ENCODE results near the gene MRPL23.

The MRPL23 gene

DNA sequence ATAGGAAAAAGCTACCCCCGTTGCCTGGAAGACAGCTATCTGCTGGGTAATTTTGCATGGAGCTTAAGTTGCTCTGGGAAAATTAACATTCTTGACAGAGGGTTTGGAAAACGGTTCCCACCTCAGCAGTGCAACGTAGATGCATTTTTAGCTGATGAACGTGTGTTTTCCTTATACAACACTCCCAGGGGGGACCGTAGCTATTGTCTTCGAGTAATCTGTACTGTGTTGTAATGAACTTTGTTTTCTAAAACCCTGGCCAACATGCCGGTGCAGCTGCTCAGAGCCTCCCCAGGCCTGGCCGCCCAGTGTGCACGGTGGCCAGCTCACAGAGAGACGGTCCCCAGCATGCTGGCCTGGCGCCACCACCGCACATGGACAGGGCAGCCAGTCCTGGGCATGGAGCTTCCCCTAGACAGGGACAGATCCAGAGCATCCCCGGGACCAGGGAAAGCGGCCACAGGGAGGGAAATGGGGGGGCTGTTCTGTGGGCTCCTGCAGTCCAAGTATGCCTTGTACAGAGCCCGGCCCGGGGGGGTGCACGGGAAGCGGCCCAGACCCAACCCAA is 25.5 kb upstream of the MRPL23 start:
- no peak for DNase-seq

DNA sequence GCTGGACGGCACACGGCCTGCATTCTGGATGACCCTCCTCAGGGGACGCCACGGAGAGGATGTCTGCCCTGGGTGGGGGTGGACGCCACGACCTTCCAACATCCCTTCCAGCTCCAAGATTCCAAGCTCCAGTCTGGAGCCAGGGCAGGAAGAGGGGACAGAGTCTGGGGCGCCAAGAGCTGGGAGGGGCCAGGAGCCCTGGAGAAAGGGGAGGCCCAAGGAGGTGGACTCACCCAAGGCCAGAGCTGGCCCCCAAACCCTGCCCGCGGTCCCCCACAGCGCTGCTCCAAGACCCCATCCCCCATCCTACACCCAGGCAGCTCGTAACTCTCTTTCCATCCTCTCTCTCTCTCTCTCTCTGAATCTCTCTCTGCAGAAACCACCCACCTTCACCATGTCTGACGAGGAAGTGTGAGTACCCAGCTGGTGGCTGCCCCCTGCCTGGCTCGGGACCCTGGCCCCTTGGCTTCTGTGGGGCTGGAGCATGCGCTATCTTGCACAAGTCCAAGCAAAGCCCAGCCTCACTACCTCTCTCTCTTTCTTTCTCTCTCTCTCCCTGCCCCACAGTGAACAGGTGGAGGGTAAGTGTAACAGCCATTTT is 24.6 kb upstream of the MRPL23 start:
- no peak for DNase-seq

DNA sequence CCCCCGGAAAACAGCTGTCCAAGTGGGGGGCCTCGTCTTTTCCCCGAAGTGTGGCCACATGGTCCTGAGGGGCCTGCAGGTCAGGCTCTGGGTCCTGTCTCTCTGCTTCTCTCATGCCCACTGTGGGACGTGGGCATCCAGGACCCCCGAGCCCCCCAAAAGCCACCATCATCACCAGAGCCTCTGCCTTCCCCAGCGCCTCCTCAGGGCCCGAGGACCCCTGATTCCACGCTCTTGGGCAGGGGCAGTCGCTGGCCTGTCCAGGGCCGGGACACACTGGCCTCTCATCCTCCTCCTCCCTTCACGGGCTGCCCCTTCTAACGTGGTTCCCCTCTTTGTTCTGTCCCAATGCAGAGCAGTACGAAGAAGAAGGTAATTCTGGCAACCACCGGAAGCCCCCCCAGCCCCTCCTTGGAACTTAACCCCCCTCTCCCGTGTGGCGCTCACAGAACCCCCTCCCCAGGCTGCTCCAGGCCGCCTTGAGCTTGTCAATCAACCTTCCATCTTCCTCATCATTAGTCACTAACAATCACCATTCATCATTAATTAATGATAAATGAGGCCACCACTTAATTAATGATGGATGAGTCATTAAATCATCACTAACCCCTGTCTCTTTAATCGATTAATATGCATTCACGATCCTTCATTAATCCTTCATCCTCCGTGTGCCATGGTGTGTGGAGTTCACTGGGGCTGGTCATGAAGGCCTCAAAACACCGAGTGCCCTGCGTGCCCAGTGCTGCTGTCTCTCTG is 23.8 kb upstream of the MRPL23 start:
- DNase-seq: no peak

DNA sequence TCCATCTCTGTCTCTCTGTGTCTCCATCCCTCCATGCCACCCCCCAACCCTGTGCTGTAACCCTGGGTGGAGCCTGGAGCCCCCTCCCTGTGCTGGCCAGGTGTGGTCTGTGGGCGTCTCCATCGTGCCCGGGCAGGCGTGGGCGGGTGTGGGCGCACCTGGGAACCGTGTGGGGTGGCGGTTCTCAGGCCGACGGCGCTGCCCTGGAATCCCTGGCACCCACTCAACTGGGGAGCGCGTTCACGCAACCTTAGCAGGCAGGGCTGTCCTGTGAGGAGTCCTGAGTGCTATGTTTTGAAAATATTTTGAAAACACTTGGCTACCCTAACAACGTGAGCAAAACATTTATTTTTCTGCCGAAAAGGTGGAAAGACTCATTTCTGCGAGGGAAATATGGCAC is 23.0 kb upstream of the MRPL23 start:
- DNase-seq: no peak

DNA sequence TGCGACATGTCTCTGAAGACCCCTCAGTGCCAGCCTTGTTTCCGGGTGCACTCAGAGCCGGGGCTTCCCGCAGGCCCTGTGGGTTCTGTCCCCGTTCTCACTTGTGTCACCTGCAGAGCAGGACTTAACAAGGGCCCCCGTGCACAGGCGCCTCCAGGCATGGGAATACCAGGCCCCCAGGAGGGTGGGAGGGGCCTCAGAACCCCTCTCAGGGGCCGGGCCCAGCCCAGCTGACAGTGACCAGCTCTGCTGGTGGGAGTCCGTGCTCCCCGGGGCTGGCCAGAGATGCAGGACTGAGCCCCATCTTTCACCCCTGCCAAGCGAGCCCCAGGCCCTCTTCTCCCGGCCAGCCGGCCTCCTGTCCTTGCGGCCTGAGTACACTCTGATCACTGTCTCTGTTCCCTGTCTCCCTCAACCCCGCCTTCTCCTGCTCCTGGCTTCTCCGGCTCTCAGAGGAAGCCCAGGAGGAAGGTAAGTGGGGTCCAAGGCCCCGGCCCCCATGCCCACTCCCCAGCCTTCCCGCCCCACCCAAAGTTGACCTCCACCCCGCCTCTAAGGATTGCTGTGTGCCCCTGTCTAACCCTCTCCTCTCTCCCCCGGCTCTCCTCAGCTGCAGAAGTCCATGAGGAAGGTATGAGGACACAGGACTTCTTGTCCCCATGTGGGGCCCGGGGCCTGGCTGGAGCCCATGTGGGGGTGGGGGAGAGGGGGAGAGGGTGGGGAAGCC is 22.3 kb upstream of the MRPL23 start:
- no peak for DNase-seq

DNA sequence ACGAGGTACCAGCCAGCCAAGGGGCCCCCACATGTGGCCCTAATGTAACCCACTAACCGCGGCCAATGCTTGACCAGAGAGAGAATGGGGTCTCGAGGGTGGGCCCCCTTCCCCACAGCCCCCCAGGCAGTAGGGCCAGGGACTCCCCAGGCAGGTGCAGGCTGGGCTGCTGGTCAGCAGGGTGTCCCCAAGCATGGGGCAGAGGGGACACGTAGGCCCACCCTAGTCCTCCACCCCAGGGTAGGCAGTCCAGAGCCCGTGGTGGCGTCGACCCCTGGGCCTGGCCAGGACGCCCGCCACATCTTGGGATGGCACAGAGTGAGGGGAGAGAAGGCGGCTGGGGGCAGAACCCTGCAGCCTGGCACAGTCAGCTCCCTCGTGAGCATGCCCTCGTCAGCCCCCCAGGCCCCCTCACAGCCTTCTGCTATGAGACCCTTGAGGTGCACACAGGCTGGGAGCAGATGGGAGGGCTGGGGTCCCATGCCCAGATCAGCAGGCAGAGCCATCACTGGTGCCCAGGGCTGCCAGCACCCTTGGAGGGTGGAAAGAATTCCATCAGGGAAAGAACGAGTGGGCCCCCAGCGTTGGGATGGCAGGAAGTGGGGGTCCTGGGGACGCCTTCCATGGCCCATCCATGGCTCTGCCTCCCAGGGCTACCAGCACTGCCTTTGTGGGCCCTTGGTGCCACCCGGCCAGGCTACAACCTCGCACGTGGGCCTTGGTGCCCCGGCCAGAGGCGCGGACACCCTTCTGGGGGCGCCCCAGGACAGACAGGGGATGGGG is 21.6 kb upstream of the MRPL23 start:
- DNase-seq: no peak

DNA sequence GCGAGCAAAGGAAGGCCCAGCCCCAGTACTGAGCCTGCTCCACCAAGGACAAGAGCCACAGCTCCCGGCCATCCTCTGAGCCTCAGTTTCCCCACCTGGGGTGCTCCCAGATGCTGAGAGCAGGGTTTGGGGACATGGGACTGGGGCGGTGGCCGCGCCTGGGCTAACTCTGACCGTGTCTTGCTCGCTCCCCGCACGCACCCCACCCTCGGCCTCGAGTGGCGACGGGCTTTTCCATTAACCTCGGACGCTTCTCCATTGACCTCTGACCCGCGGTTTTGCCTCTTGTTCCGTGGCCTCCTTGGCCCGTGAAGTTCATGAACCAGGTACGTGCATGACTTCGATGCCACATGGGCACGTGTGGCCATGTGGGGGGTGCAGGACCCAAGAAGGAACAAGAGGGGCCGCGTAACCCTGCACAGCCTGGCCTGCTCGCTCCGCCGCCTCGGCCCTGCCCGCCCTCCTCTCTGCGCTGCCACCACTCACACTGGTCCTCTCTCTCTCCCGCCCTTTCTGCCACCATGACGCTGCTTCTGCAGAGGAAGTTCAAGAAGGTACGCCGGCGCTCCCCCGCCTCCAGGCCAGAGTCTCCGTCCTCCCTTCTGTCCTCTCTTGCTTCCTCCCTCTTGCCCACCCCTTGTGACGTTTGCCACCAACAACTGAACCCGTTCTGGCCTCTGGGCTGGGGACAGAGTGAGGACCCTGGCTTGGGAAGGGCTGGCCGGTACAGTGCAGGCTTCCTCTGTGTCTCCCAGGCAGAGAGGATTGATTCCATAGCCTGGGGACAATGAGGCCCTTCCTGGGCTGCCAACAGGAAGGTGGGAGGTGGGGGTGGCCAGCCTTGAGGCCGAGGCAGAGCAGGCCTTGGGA is 20.7 kb upstream of the MRPL23 start:
- DNase-seq: no peak

DNA sequence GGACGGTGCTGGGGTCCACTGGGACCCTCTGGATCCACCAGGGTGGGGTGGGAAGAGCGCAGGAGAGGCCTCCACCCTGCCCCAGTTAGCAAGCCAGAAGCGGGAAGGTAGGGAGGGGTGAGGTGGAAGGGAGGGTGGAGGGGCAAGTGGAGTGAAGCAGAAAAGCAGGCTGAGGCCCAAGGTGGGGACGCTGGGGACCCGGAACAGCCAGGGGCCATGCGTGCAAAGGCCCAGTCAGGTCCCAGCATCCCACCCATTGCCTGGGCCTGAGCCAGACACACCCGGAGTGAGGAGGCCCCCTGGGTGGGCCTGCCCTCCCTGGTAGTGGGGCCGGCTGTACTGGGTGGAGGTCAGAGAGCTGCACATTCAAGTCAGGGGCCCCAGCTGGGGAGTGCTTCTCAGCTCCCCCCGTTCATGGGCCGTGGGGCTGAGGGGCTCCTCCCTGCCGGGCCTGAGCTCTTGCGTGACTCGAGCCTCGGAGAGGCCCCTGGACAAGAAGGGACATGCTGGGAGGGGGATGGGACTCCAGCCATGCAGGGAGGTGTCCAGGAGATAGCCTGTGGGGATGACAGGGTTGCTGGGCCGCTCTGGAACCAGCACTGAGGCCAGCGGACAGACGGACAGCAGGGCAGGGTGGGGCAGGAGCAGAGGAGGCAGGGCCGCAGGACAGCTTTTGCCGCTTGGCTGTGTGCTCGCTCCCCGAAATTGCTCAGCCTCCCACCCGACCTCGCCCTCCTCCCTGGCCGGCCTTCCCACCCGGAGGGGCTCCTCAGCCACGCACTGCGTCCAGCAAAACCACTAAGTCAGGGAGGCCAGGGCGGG is 19.9 kb upstream of the MRPL23 start:
- no peak for DNase-seq

DNA sequence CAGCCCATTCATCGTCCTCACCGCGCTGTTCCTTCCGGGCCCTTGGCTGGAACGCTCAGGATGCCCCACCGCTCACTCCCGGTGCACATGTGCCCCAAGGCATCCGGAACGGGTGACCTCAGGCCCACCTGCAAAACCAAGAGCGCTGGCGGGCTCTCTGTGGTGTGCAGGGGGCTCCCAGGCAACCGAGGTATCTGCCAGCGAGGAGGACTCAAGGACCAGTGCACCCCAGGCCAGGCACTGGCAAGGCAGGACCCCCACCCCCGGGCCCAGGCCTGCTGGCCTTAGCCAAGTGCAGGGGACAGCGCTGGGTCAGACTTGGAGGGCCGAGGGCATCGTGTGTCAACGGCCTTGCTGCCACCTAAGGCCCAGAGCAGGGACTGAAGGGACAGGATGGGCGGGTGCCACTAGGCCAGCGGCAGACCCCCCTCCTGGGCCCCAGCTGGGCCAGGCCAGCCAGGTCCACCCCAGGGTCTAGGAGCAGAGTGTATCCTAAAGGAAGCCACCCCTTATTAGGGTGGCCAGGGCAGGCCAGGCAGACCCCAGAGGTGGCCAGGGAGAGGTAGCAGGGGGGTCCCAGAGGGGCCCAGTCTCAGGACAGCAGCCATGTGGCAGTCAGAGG is 19.2 kb upstream of the MRPL23 start:
- DNase-seq: no peak

DNA sequence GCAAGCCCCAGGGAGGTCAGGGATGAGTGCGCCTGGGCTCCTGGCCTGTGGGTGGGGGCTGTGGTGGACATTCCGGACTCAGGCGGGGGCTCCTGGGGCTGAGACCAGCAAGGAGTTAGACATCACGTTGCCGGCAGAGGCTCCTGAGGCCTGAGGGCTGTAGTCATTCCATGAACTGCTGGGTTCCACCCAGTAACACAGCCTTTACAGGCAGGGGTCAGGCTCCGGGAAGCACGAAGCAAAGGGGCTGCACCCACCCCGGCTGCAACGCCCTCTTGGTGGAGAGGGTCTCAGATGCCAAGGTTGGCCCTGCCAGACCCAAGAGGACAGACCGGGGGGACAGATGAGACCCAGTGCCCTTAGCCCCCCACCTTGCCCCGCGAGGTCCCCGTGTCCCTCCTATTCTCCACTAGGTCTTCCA is 18.7 kb upstream of the MRPL23 start:
- DNase-seq: no peak

DNA sequence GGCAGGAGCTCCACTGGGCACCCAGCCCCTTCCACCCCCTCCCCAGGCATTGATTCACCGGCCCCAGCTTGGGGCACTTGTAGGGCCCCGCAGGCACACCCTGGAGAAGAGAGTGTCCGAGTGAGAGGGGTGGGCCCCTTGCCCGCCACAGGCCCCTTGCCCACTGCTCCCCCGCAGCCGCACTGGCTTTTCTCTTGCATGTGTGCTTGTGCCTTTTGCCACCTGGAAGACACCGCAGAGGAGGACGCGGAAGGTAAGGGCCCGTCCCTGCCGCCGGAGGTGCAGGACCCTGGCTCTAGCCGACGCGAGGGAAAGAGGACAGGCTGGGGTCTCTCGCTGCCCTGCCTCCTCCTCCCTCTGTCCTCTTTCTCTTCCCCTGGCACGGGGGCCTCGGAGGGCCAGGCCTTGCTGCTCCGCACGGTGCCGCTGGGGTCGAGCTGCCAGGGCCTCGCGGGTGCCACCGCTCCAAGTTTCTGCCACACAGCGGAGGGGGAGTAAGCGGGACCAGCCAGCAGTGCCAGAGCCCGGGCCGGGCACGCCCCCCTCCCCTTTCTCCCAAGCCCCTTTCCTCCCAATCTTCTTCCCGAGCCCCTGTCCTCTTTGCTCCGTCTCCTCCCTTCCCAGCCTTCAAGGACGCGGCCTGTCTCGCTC is 18.1 kb upstream of the MRPL23 start:
- no peak for DNase-seq

DNA sequence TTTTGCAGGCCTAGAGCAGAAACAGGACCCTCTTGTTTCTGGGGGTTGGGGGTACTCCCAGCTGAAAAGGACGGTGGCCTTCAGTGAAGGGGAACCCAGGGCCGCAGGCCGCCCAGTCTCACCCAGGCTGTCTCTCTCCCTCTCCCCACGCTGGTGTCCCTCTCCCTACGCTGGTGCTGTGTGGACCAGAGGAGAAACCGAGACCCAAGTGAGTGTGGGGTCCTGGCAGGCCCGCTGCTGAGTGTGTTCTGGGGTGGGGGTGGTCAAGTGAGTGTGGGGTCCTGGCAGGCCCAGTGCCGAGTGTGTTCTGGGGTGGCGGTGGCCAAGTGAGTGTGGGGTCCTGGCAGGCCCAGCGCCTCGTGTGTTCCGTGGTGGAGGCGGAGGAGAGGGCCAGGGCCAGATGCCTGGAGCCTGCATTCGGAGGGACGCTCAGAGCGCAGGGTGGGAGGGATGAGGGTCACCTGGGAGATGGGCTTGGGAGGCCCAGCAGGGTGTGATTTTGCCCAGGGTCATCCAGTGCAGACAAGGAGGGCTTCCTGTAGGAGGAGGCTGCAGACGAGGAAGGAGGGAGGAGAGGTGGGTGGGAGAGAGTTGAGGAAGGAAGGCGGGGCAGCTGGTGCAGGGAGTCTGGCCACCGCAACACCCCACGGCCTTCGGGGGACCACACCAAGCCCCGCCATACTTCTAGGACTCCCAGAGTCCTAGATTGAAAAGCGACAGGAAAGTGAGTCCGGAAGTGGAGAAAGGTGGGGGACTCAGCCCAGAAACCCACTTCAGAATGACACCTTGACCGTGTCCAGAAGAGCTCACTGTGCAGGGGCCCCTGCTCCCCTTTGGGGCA is 17.3 kb upstream of the MRPL23 start:
- DNase-seq: no peak

DNA sequence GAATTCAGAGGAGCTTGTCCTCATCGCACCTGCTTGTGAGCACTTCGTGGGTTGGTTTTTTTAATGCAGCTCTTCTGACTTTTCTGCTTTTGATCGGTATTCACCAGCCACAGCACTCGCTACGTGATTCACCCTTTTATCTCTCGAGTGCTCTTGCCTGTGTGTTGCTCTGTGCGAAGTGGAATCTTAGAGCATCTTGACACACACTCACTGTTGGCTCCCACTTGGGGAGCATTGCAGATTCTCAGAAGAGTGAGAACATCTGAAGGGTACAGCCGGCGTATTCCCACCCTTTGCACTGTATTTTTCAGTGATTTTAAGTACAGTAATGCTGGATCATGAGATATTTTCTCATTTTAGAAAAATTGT is 16.7 kb upstream of the MRPL23 start:
- DNase-seq: no peak

DNA sequence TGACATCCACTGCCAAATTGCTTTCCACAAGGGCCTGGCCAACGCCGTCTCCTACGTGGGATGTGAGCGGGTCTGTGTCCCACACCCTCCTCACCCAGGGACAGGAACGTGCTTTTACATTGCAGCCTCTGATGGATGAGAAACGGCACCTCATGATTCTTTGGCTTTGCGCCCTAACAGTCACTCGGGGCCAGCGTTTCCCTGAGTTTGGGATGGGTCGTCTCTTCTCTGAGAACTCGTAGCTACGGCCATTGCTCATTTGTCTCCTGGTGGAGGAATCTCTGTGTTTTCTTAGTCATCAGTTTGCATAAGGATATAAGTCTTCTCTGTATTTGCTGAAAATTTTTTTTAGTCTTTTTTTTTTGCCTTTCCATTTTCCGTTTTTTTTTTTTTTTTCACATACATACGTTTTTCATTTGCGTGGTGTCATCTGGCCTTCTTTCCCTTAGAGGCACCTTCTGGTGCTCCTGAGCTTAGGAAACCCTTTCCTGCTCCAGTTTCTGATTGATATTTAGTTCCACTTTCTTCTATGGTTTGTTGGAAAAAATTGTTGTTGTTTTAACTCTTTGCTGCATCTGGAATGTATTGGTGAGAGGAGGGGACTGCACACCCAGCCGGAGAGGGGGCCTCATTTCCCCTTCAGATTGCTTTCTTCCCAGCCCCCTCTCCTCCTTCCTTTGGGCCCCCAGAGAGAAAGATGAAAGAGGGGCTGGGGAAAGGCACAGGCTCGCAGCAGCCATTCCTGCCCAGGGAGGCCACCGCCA is 15.6 kb upstream of the MRPL23 start:
- DNase-seq: no peak

DNA sequence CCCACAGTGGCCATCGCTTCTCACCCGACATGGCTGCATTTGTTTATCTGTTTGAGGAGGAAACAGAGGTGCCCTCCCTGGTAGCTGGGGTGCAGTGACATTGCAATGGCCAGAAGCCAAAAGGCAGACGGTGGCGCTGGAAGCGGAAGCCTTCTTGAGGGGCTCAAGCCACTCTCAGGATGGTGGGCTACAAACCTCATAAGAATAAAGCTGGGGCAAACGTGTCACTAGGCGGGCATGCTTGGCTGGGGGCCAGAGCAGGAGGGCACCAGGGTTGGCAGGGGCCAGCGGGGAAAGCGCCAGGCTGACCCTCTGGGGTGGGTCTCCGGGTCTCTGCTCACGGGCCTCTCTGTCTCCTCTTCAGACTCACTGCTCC is 15.0 kb upstream of the MRPL23 start:
- DNase-seq: no peak

DNA sequence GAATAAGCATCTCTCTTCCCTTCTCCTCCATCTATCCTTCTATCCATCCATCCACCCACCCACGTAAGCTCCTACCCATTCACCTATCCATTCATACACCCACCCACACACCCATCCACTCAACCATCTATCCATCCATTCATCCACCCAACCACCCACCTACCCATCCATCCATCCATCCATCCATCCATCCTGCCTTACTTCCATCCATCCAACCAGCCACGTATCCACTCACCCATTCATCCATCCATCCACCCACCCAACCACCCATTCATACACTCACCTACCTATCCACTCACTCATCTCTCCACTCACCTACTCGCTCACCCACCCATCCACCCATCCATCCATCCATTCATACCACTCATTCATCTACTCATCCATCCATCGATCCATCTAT is 14.5 kb upstream of the MRPL23 start:
- DNase-seq: no peak

DNA sequence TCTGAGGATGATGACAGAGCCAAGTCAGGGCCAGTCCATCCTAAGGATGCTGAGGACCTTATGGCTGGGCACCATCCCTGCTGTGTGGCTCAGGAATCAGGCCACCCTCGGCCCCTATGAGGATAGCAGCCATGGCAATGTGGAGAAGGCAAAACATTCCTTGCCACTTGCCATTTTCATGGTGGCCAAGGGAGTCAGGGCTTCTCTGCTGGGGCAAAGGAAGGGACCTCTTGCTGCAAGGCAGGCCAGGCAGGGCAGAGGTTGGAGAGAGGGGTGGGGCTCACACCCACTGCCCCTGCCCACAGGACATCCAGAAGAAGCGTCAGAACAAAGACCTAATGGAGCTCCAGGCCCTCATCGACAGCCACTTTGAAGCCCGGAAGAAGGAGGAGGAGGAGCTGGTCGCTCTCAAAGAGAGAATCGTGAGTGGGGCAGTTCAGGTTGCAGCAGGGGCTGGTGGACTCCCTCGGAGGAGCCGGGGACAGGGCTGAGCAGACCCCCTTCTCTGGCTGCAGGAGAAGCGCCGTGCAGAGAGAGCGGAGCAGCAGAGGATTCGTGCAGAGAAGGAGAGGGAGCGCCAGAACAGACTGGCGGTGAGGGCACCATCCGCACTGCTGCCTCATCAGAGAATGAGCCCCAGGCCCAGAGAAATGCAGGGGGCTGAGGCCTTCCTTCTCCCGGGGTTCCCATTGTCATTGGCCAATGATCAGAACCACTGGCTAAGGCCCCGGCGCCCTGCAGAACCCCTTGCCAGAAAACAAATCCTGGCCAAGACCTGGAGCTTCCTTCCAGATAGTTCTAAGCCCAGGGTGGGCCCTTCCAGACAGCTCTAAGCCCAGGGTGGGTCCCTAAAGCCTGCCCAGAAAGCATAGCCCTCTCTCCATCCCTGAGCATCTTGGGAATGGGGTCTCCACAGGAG is 13.5 kb upstream of the MRPL23 start:
- no peak for DNase-seq

All from NCI-H146 (cell line).